GM19372 (cell line): ENCODE measurements around the gene PARD3.

ENCODE experiments used
- ATAC-seq: cut with Tn5 transposase; IDR thresholded peaks from one replicate; pipeline ENCODE4 v1.9.1; 2021; ENCODE audit warnings: mild to moderate bottlenecking, low read depth, moderate library complexity; ENCODE audit not compliant: unreplicated experiment

Gene PARD3

GRCh38 chr10:34555653-34556052, 259.4 kb downstream of the PARD3 start:
- no peak for ATAC-seq

GRCh38 chr10:34553747-34554146, 261.3 kb downstream of the PARD3 start:
- no peak for ATAC-seq

- ATAC-seq: no peak
These were observed 263.8 kb downstream of the PARD3 start for GRCh38 chr10:34551295-34551694.

- ATAC-seq: no peak
These were observed 265.1 kb downstream of the PARD3 start for GRCh38 chr10:34549953-34550352.

- ATAC-seq: no peak
These were observed 266.1 kb downstream of the PARD3 start for GRCh38 chr10:34549001-34549400.

- ATAC-seq: no peak
These were observed 266.6 kb downstream of the PARD3 start for GRCh38 chr10:34548466-34548865.

GRCh38 chr10:34547695-34548094, 267.4 kb downstream of the PARD3 start:
- no peak for ATAC-seq

- ATAC-seq: no peak
These were observed 267.8 kb downstream of the PARD3 start for GRCh38 chr10:34547291-34547690.

GRCh38 chr10:34544400-34544799, 270.7 kb downstream of the PARD3 start:
- ATAC-seq: no peak

GRCh38 chr10:34543716-34544115, 271.4 kb downstream of the PARD3 start:
- no peak for ATAC-seq

- no peak for ATAC-seq
These were observed 274.6 kb downstream of the PARD3 start for GRCh38 chr10:34540492-34540891.

GRCh38 chr10:34539533-34540315, 275.4 kb downstream of the PARD3 start:
- no peak for ATAC-seq

GRCh38 chr10:34538281-34538829, 276.7 kb downstream of the PARD3 start:
- peak; percentile 49 for ATAC-seq

GRCh38 chr10:34537629-34538231, 277.4 kb downstream of the PARD3 start:
- peak; percentile 77 for ATAC-seq

GRCh38 chr10:34535872-34536271, 279.2 kb downstream of the PARD3 start:
- ATAC-seq: no peak

- ATAC-seq: no peak
These were observed 284.3 kb downstream of the PARD3 start for GRCh38 chr10:34530778-34531177.

GRCh38 chr10:34528320-34528719, 286.8 kb downstream of the PARD3 start:
- ATAC-seq: no peak

- ATAC-seq: no peak
These were observed 288.1 kb downstream of the PARD3 start for GRCh38 chr10:34526758-34527730.

GRCh38 chr10:34526186-34526585, 288.9 kb downstream of the PARD3 start:
- no peak for ATAC-seq

- peak; percentile 48 for ATAC-seq
These were observed 290.6 kb downstream of the PARD3 start for GRCh38 chr10:34524369-34525091.
